HepG2 (cell line): ENCODE data around the gene SLC2A6. TPM values are rescaled to one million over a fixed set of nuclear protein-coding genes. Genes with fewer than 3 reads are reported as not detected.

Experiments used
- ATF7 ChIP-seq, 2 experiments: fragments of 450-650 bp in 1 of 2; sonication (generic) in 1 of 2; formaldehyde crosslinking in 1 of 2; IDR thresholded peaks; 2 replicates each; pipeline versions ENCODE4 v1.4.0 to v1.6.1; 2016 to 2020; ENCODE audit warnings: antibody characterized with exemption in 1 of 2, mild to moderate bottlenecking in 1 of 2, missing genetic modification reagents in 1 of 2
- IRF2 ChIP-seq: IDR thresholded peaks from 2 replicates; pipeline ENCODE4 v1.6.1; 2018; ENCODE audit warnings: missing genetic modification reagents, missing compliant biosample characterization
- KAT8 ChIP-seq: IDR thresholded peaks from 2 replicates; pipeline ENCODE4 v1.6.1; 2016; ENCODE audit warnings: missing genetic modification reagents, missing compliant biosample characterization
- MBD4 ChIP-seq: IDR thresholded peaks from 2 replicates; pipeline ENCODE4 v1.6.1; 2012; ENCODE audit warnings: low read length, inconsistent platforms, borderline replicate concordance
- MYPOP ChIP-seq: sonication (generic); formaldehyde crosslinking; IDR thresholded peaks from 2 replicates; pipeline ENCODE4 v1.8.1; 2023; ENCODE audit warnings: mild to moderate bottlenecking, moderate library complexity, missing genetic modification reagents
- RXRA ChIP-seq: sonication (generic); formaldehyde crosslinking; IDR thresholded peaks from 2 replicates; pipeline ENCODE4 v1.5.1; 2020; ENCODE audit warnings: missing genetic modification reagents
- SCMH1 ChIP-seq: sonication (generic); formaldehyde crosslinking; IDR thresholded peaks from 2 replicates; pipeline ENCODE4 v1.9.0; 2021; ENCODE audit warnings: missing genetic modification reagents, mild to moderate bottlenecking, borderline replicate concordance
- SP1 ChIP-seq, 2 experiments: fragments of 450-650 bp in 1 of 2; sonication (generic) in 1 of 2; formaldehyde crosslinking in 1 of 2; IDR thresholded peaks; 2 replicates each; pipeline versions ENCODE4 v1.4.0 to v1.6.1; 2016 to 2020; ENCODE audit warnings: missing genetic modification reagents in 1 of 2
- SRF ChIP-seq: IDR thresholded peaks from 2 replicates; pipeline ENCODE4 v1.6.1; 2011; ENCODE audit warnings: mild to moderate bottlenecking, low read depth, low read length, moderate library complexity
- ZFP41 ChIP-seq: sonication (generic); formaldehyde crosslinking; IDR thresholded peaks from 2 replicates; pipeline ENCODE4 v1.4.0; 2020; ENCODE audit warnings: mild to moderate bottlenecking, missing genetic modification reagents, borderline replicate concordance
- ZFP82 ChIP-seq: sonication (generic); formaldehyde crosslinking; IDR thresholded peaks from 2 replicates; pipeline ENCODE4 v1.5.1; 2020; ENCODE audit warnings: mild to moderate bottlenecking, missing genetic modification reagents, borderline replicate concordance
- ZGPAT ChIP-seq: IDR thresholded peaks from 2 replicates; pipeline ENCODE4 v1.6.1; 2016; ENCODE audit warnings: mild to moderate bottlenecking
- ZNF24 ChIP-seq: fragments of 450-650 bp; IDR thresholded peaks from 2 replicates; pipeline ENCODE4 v1.6.1; 2017; ENCODE audit warnings: antibody characterized with exemption, mild to moderate bottlenecking
- ZNF280B ChIP-seq: sonication (generic); formaldehyde crosslinking; IDR thresholded peaks from 2 replicates; pipeline ENCODE4 v1.5.0; 2020; ENCODE audit warnings: missing genetic modification reagents, mild to moderate bottlenecking, borderline replicate concordance
- ZNF337 ChIP-seq: sonication (generic); formaldehyde crosslinking; IDR thresholded peaks from 2 replicates; pipeline ENCODE4 v1.5.1; 2020; ENCODE audit warnings: missing genetic modification reagents, low read depth, mild to moderate bottlenecking, borderline replicate concordance
- ZNF678 ChIP-seq: sonication (generic); formaldehyde crosslinking; IDR thresholded peaks from 2 replicates; pipeline ENCODE4 v1.4.0; 2020; ENCODE audit warnings: mild to moderate bottlenecking, missing genetic modification reagents
- ZNF687 ChIP-seq: sonication (generic); formaldehyde crosslinking; IDR thresholded peaks from 2 replicates; pipeline ENCODE4 v1.5.1; 2020; ENCODE audit warnings: mild to moderate bottlenecking, missing genetic modification reagents, moderate library complexity
- ZNF691 ChIP-seq: sonication (generic); formaldehyde crosslinking; IDR thresholded peaks from 2 replicates; pipeline ENCODE4 v1.4.0; 2020; ENCODE audit warnings: missing genetic modification reagents, low read depth, mild to moderate bottlenecking, borderline replicate concordance
- ZNF747 ChIP-seq: sonication (generic); formaldehyde crosslinking; IDR thresholded peaks from 2 replicates; pipeline ENCODE4 v1.8.1; 2023; ENCODE audit warnings: missing genetic modification reagents, mild to moderate bottlenecking, borderline replicate concordance
- ZNF776 ChIP-seq: sonication (generic); formaldehyde crosslinking; IDR thresholded peaks from 2 replicates; pipeline ENCODE4 v1.4.0; 2020; ENCODE audit warnings: mild to moderate bottlenecking, missing genetic modification reagents
- polyA plus RNA-seq, 8 experiments: library from polyadenylated mRNA; depleted of rRNA in 3 of 8; stranded (reverse) in 7 of 8; unstranded in 1 of 8; fragments of >200 nt; fragmentation: Illumina TruSeq in 4 of 8; extraction: Trizol in 4 of 8; gene quantifications; 2 replicates each; pipeline versions ENCODE4 v1.2.1 to v1.2.3, GENCODE V29; 2011 to 2016; ENCODE audit warnings: low read depth in 4 of 8, missing spikeins in 1 of 8, mixed read lengths in 1 of 8; ENCODE audit not compliant: insufficient read depth in 1 of 8
- total RNA-seq, 5 experiments: library from RNA; depleted of rRNA; stranded (reverse); fragments of >200 nt; fragmentation: Illumina TruSeq; extraction: Trizol; gene quantifications; 2 replicates each; pipeline ENCODE4 v1.2.3, GENCODE V29; 2016; ENCODE audit warnings: low read depth in 1 of 5

Gene SLC2A6
- total and polyA plus RNA-seq, 2 of the 13 experiments (the other 11 are each of a cell fraction or from before 2014, with no cell fraction given): 4.1 to 15.0 TPM

- TF ChIP-seq ZNF678 (CRISPR knock-in tag): no peak
- no peak for TF ChIP-seq MYPOP (CRISPR knock-in tag)
- no peak for TF ChIP-seq ZFP82
- no peak for TF ChIP-seq MBD4
- no peak for TF ChIP-seq IRF2
- TF ChIP-seq SP1 (IDR thresholded peaks at IDR 0.05): no peak
- no peak for TF ChIP-seq SP1 (CRISPR knock-in tag; IDR thresholded peaks at IDR 0.05)
- no peak for TF ChIP-seq ATF7 (IDR thresholded peaks at IDR 0.05)
- no peak for TF ChIP-seq ATF7 (CRISPR knock-in tag; IDR thresholded peaks at IDR 0.05)
- peak; percentile 79 for TF ChIP-seq ZNF687 (CRISPR knock-in tag)
- no peak for TF ChIP-seq SRF
- no peak for TF ChIP-seq ZNF747 (CRISPR knock-in tag)
- peak; percentile 36 for TF ChIP-seq KAT8
- TF ChIP-seq ZNF691: no peak
- TF ChIP-seq ZNF24: no peak
- no peak for TF ChIP-seq ZGPAT (CRISPR knock-in tag)
- no peak for TF ChIP-seq ZFP41 (CRISPR knock-in tag)
- TF ChIP-seq ZNF776 (CRISPR knock-in tag): no peak
- peak; percentile 32; the same call in 1 of the 2 replicates for TF ChIP-seq RXRA (CRISPR knock-in tag)
- no peak for TF ChIP-seq ZNF280B (CRISPR knock-in tag)
- no peak for TF ChIP-seq ZNF337 (CRISPR knock-in tag)
- no peak for TF ChIP-seq SCMH1 (CRISPR knock-in tag)
Measured at GRCh38 chr9:133485531-133486260, 6.8 kb upstream of the SLC2A6 start (continued).
